K562 (cell line): ENCODE measurements around the gene CD40LG. TPM values are rescaled to one million over a fixed set of nuclear protein-coding genes. Genes with fewer than 3 reads are reported as not detected.

Experiments used
- ATAC-seq: fragments of 200-7000 bp; cut with Tn5 transposase; 3 replicates; pipeline ENCODE4 v1.9.1; 2020; ENCODE audit warnings: moderate library complexity
- BruUV-seq: library from RNA; stranded (reverse); fragments of 400-500 nt; replicated peaks from 2 replicates; lab custom pipeline; 2021; lab: Mats Ljungman, UMichigan
- CTCF ChIA-PET: fragments of 300-600 bp; formaldehyde crosslinking; extraction: SDS; loops from one replicate; lab custom pipeline; 2021; ENCODE audit warnings: low intra/inter-chr PET ratio; lab: Yijun Ruan, JAX
- POLR2A ChIA-PET: fragments of 300-600, 350-650 bp; sonication (Branson Sonifier 250); formaldehyde crosslinking; extraction: SDS; loops from one replicate; lab custom pipeline; 2021; ENCODE audit warnings: antibody characterized with exemption, inconsistent platforms; lab: Yijun Ruan, JAX
- DNase-seq, 4 experiments: peaks; one replicate each; pipeline versions ENCODE4 v3.0.0 to v3.0.0-alpha.2; 2011 to 2018; ENCODE audit warnings: low spot score in 3 of 4, mixed read lengths in 3 of 4; ENCODE audit errors: extremely low read depth in 1 of 4
- FAIRE-seq: peaks from 2 replicates; lab custom pipeline; 2011; peaks lifted over from hg19 to GRCh38; lab: Jason Lieb, UNC
- H2AFZ ChIP-seq: 2 replicates; pipeline ENCODE4 v1.6.0; 2011; ENCODE audit warnings: low read depth, low read length, control low read depth, inconsistent platforms
- H3K27ac ChIP-seq: fragments of 200-600 bp; 3 replicates; pipeline ENCODE4 v1.8.0; 2011; ENCODE audit warnings: low read depth, mild to moderate bottlenecking, control low read depth, inconsistent platforms, low read length, moderate library complexity, mixed read lengths; ENCODE audit errors: extremely low read depth
- H3K27me3 ChIP-seq, 2 experiments: fragments of 300-600 bp in 1 of 2; 2 replicates in 1 of 2; 3 replicates in 1 of 2; pipeline versions ENCODE4 v1.6.0 to v1.8.0; 2011; ENCODE audit warnings: inconsistent platforms in 2 of 2, low read length in 2 of 2, mild to moderate bottlenecking in 1 of 2, mixed read lengths in 1 of 2, moderate library complexity in 1 of 2; ENCODE audit not compliant: control insufficient read depth in 2 of 2, insufficient read depth in 2 of 2
- H3K36me3 ChIP-seq: fragments of 300-600 bp; 3 replicates; pipeline ENCODE4 v1.8.0; 2011; ENCODE audit warnings: mild to moderate bottlenecking, low read length, inconsistent platforms; ENCODE audit not compliant: control insufficient read depth, insufficient read depth
- H3K4me1 ChIP-seq, 2 experiments: fragments of 200-600 bp in 1 of 2; replicated peaks in 1 of 2; 2 replicates in 1 of 2; 3 replicates in 1 of 2; pipeline versions ENCODE4 v1.5.1 to v1.8.0; 2011; ENCODE audit warnings: inconsistent platforms in 2 of 2, low read length in 2 of 2, mild to moderate bottlenecking in 1 of 2, mixed read lengths in 1 of 2, moderate library complexity in 1 of 2; ENCODE audit not compliant: control insufficient read depth in 2 of 2, insufficient read depth in 2 of 2
- H3K4me2 ChIP-seq: 2 replicates; pipeline ENCODE4 v1.6.1; 2011; ENCODE audit warnings: low read length, control low read depth, inconsistent platforms, mixed read lengths; ENCODE audit not compliant: insufficient read depth
- H3K4me3 ChIP-seq: fragments of 200-600 bp; sonication (generic), shearing (Covaris generic); 2 replicates; pipeline ENCODE4 v1.5.1; 2016; ENCODE audit warnings: control low read depth, inconsistent platforms
- H3K79me2 ChIP-seq: fragments of 200-600 bp; 3 replicates; pipeline ENCODE4 v1.8.0; 2011; ENCODE audit warnings: low read length, inconsistent platforms; ENCODE audit not compliant: control insufficient read depth, insufficient read depth
- H3K9ac ChIP-seq, 2 experiments: 2 replicates each; pipeline versions ENCODE4 v1.6.0 to v1.6.1; 2011; ENCODE audit warnings: low read depth in 2 of 2, low read length in 2 of 2, control low read depth in 1 of 2, inconsistent platforms in 1 of 2, mild to moderate bottlenecking in 1 of 2, mixed read lengths in 1 of 2; ENCODE audit not compliant: insufficient read depth in 1 of 2
- H3K9me1 ChIP-seq: one replicate; pipeline ENCODE4 v1.6.0; 2011; ENCODE audit warnings: inconsistent platforms, mild to moderate bottlenecking, low read length, moderate library complexity; ENCODE audit not compliant: control insufficient read depth, insufficient read depth
- H3K9me3 ChIP-seq: replicated peaks from 2 replicates; pipeline ENCODE4 v1.5.1; 2011; ENCODE audit warnings: low read depth, low read length, inconsistent platforms; ENCODE audit not compliant: control insufficient read depth, insufficient read depth
- H4K20me1 ChIP-seq: replicated peaks from 2 replicates; pipeline ENCODE4 v1.6.1; 2011; ENCODE audit warnings: low read length, inconsistent platforms, mixed read lengths; ENCODE audit not compliant: control insufficient read depth, insufficient read depth
- CLOCK ChIP-seq: fragments of 250-450 bp; sonication (Bioruptor Pico); IDR thresholded peaks from 2 replicates; pipeline ENCODE4 v1.4.0; 2020; ENCODE audit warnings: mild to moderate bottlenecking, moderate library complexity, borderline replicate concordance
- EHMT2 ChIP-seq: fragments of 450-650 bp; IDR thresholded peaks from 2 replicates; pipeline ENCODE4 v1.6.1; 2018; ENCODE audit warnings: antibody characterized with exemption
- HCFC1 ChIP-seq: IDR thresholded peaks from 2 replicates; pipeline ENCODE4 v1.6.1; 2012; ENCODE audit warnings: low read depth, low read length, improper control_type of control experiment
- HOXB6 ChIP-seq: fragments of 250-450 bp; sonication (Bioruptor Pico); IDR thresholded peaks from 2 replicates; pipeline ENCODE4 v1.5.1; 2022; ENCODE audit warnings: mild to moderate bottlenecking, borderline replicate concordance
- NBN ChIP-seq: fragments of 450-650 bp; IDR thresholded peaks from 2 replicates; pipeline ENCODE4 v1.6.1; 2016; ENCODE audit warnings: low read depth, mild to moderate bottlenecking
- NCOA1 ChIP-seq: fragments of 450-650 bp; IDR thresholded peaks from 2 replicates; pipeline ENCODE4 v1.6.1; 2016; ENCODE audit warnings: low read depth
- RB1 ChIP-seq: fragments of 450-650 bp; IDR thresholded peaks from 2 replicates; pipeline ENCODE4 v1.6.1; 2017; ENCODE audit warnings: low read depth, mild to moderate bottlenecking
- RBM17 ChIP-seq: fragments of 200-400 bp; formaldehyde crosslinking; IDR thresholded peaks from 2 replicates; pipeline ENCODE4 v1.6.1; 2017; ENCODE audit warnings: low read depth, mild to moderate bottlenecking, low read length, borderline replicate concordance
- SMAD1 ChIP-seq: fragments of 150-350 bp; IDR thresholded peaks from 2 replicates; pipeline ENCODE4 v1.6.1; 2014; ENCODE audit warnings: low read length, low read depth; ENCODE audit not compliant: partially characterized antibody
- SRSF3 ChIP-seq: fragments of 200-400 bp; formaldehyde crosslinking; IDR thresholded peaks from 2 replicates; pipeline ENCODE4 v1.6.1; 2016; ENCODE audit warnings: mild to moderate bottlenecking, low read length, moderate library complexity; ENCODE audit not compliant: insufficient read depth
- TCF7 ChIP-seq: sonication (generic); IDR thresholded peaks from 2 replicates; pipeline ENCODE4 v1.6.1; 2016; ENCODE audit warnings: antibody characterized with exemption, borderline replicate concordance
- THAP12 ChIP-seq: fragments of 250-450 bp; sonication (Bioruptor Pico); IDR thresholded peaks from 2 replicates; pipeline ENCODE4 v1.9.0; 2021; ENCODE audit warnings: mild to moderate bottlenecking, inconsistent platforms
- U2AF2 ChIP-seq: fragments of 200-400 bp; formaldehyde crosslinking; optimal IDR thresholded peaks from 2 replicates; pipeline ENCODE3; 2017; ENCODE audit warnings: low read depth, mild to moderate bottlenecking, low read length
- ZNF561 ChIP-seq: fragments of 450-650 bp; formaldehyde crosslinking; conservative IDR thresholded peaks from 2 replicates; pipeline ENCODE4 v1.4.0; 2020; ENCODE audit warnings: mild to moderate bottlenecking, moderate library complexity
- WGBS: fragments of 100-300 bp; shearing (Covaris generic); methylation state at CpG from one replicate; pipeline ENCODE4 v1.1.6; 2016; ENCODE audit warnings: low coverage, mixed read lengths; ENCODE audit not compliant: insufficient coverage; ENCODE audit errors: missing lambda C conversion rate; 5-methylcytosine and 5-hydroxymethylcytosine counted together
- in situ Hi-C: fragments of 300-500 bp; cut with MboI; formaldehyde crosslinking; loops from 4 replicates; pipeline ENCODE4 v1.15.0; 2018; ENCODE audit warnings: inconsistent platforms, mixed read lengths
- intact Hi-C: fragments of 100-400 bp; cut with micrococcal nuclease; formaldehyde crosslinking; loops from 2 replicates; pipeline ENCODE4 v1.14.2; 2022
- polyA plus RNA-seq, 8 experiments: library from polyadenylated mRNA; depleted of rRNA in 4 of 8; stranded (reverse) in 5 of 8; unstranded in 3 of 8; fragments of >200 nt; fragmentation: Nextera tagmentation in 2 of 8; fragmentation: Illumina TruSeq in 1 of 8; extraction: Ambion mirVana in 2 of 8; extraction: Trizol in 1 of 8; gene quantifications; 2 replicates each; pipeline versions ENCODE4 v1.2.1 to v1.2.3, GENCODE V29; 2011 to 2014; ENCODE audit warnings: inconsistent platforms in 1 of 8, missing spikeins in 1 of 8
- total RNA-seq, 7 experiments: library from RNA; depleted of rRNA in 6 of 7; stranded (reverse); fragments of >200 nt in 6 of 7; fragmentation: Illumina TruSeq in 2 of 7; extraction: Trizol in 2 of 7; gene quantifications; 2 replicates each; pipeline versions ENCODE4 v1.2.1 to v1.2.3, GENCODE V29; 2011 to 2021; ENCODE audit warnings: low replicate concordance in 1 of 7

Gene CD40LG
- total and polyA plus RNA-seq, 9 of the 15 experiments (the other 6 are each of a cell fraction or from before 2014, with no cell fraction given) = 0.11 TPM; not detected in 8

- H3K9me3 ChIP-seq = no peaks in the 10 kb centered on the region
- H2AFZ ChIP-seq = no peak overlapping the region
- H3K79me2 ChIP-seq = no peaks in the 10 kb centered on the region
- no peaks in the 10 kb centered on the region for H4K20me1 ChIP-seq
- no TSS peak for BruUV-seq
- DNase-seq (no peak), FAIRE-seq (no peak), ATAC-seq (no peak)
- H3K36me3 ChIP-seq = no peaks in the 10 kb centered on the region
- CTCF ChIA-PET = no interaction called here
- POLR2A ChIA-PET = no interaction called here
- H3K27me3 ChIP-seq = peaks cover 0 to 14% of the 10 kb centered on the region in 2 experiments; a peak in 3 of 5 replicates
- H3K9ac ChIP-seq = no peak overlapping the region
- in situ Hi-C loops = no loop called here
- no peak overlapping the region for H3K4me2 ChIP-seq
- H3K4me3 ChIP-seq = no peak overlapping the region
- no peaks in the 10 kb centered on the region for H3K4me1 ChIP-seq
- 0% methylated on average over 1 of the region's 1 CpG for WGBS
- H3K27ac ChIP-seq = no peak overlapping the region
- intact Hi-C loops = no loop called here
- no peaks in the 10 kb centered on the region for H3K9me1 ChIP-seq
- TF ChIP-seq U2AF2 = no peak
- TF ChIP-seq HOXB6 (CRISPR knock-in tag) = no peak
- no peak for TF ChIP-seq TCF7
- no peak for TF ChIP-seq CLOCK
- no peak for TF ChIP-seq NCOA1
- TF ChIP-seq HCFC1 = no peak
- no peak for TF ChIP-seq ZNF561
- TF ChIP-seq EHMT2 = no peak
- TF ChIP-seq NBN = no peak
- TF ChIP-seq THAP12 (CRISPR knock-in tag) = no peak
- TF ChIP-seq RB1 = no peak
- TF ChIP-seq RBM17 = no peak
- TF ChIP-seq SRSF3 = no peak
- TF ChIP-seq SMAD1 = no peak
Observed at GRCh38 chrX:136623396-136623795, 24.6 kb upstream of the CD40LG start.
